HG03565 (cell line): Measurements from ENCODE around the gene COL26A1.
"Not testable (repeated sequence)": the region's sequence is repeated elsewhere in the genome, so short reads cannot be mapped to it uniquely, and the experiment has no call there.

Source experiments
- ATAC-seq: cut with Tn5 transposase; IDR thresholded peaks from one replicate; pipeline ENCODE4 v1.9.1; 2021; ENCODE audit warnings: mild to moderate bottlenecking, moderate library complexity; ENCODE audit not compliant: unreplicated experiment

COL26A1 gene

DNA sequence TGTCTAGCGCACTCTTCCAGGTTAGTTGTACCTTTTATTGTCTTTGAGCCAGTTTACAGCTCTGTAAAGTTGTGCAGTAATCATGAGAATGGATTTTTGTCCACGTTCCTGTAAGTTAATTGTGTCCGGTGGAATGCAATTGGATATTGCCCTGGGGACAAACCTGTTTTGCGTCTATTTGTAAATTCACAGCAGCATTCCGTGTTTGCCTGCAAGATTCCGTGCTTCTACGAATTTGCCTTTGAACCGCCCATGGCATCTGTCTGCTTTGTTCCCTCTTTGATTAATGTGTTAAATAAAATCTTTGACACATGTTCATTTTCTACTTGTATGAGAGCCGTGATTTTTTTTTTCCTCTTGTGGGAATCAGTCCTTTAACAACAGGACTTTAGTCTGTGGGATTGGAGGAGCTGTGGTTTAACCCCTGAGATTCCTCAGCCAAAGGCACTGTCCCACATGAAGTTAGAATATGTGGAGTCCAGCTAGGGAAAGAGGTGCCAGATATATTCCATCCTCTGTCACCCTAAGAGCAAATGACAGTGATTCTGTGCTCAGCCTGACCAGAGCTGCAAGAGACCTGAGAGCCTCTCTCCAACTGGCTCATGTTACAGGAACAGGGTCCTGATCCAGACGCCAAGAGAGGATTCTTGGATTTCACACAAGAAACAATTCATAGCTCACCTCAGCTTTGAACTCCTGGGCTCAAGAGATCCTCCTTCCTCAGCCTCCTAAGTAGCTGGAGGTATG, 126.3 kb downstream of the COL26A1 start:
- no peak for ATAC-seq

- ATAC-seq = not testable (repeated sequence)
Observed at GRCh38 chr7:101490439-101490838, 127.8 kb downstream of the COL26A1 start.

DNA sequence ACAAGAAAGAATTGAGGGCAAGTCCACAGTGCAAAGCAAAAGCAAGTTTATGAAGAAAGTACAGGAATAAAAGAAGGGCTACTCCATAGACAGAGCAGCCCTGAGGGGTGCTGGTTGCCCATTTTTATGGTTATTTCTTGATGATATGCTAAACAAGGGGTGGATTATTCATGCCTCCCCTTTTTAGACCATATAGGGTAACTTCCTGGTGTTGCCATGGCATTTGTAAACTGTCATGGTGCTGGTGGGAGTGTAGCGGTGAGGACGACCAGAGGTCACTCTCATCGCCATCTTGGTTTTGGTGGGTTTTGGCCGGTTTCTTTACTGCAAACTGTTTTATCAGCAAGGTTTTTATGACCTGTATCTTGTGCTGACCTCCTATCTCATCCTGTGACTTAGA, 128.8 kb downstream of the COL26A1 start:
- ATAC-seq = not testable (repeated sequence)

DNA sequence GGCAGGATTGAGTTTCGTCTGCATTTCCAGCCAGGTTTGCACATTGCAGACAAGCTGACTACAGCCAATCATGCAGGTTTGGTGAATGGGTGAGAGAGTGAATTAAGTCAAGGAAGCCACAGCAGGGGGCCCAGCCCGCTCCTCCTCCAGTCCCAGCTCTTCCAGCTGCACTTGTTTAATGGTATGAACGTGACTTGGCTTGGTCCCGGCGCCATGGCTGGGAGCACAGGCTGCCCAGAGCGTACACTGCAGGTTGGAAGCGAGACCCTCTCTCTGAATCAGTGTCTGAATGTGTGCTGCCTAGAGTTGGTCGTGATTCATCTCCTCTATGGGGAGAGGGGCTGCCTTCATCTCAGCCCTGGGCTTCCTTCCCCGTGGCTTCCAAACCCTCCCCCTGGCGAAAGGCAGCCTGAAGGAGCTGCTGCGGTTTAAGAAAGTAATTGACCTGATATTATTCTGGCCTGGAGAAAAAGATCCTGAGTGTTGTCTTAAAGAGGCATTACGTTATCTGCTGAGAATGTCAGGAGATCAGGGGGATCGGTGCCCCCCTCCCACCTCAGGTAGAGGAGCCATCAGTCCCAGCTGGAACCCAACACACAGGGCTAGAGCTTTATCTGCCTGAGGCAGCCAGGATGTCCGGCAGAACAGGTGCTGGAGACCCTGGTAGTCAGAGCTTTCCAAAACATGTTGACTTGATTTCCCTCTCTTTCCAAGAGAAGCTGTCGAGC, 132.1 kb downstream of the COL26A1 start:
- ATAC-seq = no peak

DNA sequence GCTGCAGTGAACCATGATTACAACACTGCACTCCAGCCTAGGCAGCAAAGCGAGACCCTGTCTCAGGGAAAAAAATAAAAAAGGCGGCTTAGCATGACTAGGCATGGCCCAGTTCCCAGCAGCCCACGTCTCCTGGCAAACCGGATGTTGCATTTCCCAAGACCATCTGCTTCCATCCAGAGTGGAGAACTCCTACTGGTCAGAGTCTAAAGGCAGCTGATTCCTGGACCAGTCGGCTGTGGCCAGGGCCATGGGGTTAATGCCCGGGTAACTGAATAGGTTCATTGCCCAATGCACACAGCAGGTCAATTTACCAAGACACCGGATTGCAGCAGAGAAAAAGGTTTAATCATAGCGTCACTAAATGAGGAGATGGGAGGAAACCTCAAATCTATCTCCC, 133.3 kb downstream of the COL26A1 start:
- no peak for ATAC-seq

GRCh38 chr7:101501351-101501750, 138.7 kb downstream of the COL26A1 start:
- ATAC-seq = no peak

DNA sequence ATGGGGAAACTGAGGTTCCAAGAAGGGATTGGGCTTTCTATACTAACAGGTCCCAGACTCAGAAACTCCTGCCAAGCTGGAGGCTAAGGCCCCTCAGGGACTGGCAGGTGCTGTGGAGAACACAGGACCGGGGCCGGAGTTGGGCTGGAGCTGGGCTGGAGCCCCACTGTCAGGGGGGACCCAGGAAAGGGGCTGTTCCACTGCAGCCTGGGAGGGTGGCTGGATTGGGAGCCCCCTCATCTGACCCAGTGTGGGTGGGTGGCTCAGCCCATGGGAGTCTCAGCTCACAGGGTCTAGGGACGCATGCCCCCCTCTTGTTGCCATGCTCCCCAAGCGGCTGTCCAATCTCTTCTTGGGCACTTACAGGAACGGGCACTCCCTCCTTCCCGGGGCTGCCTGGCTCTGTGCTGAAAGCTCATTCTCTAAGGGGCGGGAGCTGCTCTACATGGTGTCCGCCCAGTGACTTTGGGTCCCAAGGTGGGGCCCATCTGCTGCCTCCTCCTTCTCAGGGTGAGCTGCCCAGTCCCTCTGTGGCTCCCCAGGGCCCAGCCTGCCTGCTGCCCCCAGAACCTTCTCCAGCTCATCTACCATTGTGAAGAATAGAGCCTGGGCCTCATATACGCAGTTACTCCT, 139.9 kb downstream of the COL26A1 start:
- ATAC-seq = no peak

DNA sequence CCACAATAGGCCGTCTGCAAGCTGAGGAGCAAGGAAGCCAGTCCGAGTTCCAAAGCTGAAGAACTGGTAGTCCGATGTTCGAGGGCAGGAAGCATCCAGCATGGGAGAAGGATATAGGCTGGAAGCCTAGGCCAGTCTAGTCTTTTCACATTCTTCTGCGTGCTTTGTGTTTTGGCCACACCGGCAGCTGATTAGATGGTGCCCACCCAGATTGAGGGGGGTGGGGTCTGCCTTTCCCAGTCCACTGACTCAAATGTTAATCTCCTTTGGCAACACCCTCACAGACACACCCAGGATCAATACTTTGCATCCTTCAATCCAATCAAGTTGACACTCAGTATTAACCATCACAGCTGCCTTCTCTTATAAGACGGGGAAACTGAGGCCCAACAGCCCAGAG, 142.8 kb downstream of the COL26A1 start:
- ATAC-seq = not testable (repeated sequence)

- no peak for ATAC-seq
Observed at GRCh38 chr7:101506531-101506930, 143.9 kb downstream of the COL26A1 start.

- no peak for ATAC-seq
Observed at GRCh38 chr7:101507327-101507726, 144.7 kb downstream of the COL26A1 start.

DNA sequence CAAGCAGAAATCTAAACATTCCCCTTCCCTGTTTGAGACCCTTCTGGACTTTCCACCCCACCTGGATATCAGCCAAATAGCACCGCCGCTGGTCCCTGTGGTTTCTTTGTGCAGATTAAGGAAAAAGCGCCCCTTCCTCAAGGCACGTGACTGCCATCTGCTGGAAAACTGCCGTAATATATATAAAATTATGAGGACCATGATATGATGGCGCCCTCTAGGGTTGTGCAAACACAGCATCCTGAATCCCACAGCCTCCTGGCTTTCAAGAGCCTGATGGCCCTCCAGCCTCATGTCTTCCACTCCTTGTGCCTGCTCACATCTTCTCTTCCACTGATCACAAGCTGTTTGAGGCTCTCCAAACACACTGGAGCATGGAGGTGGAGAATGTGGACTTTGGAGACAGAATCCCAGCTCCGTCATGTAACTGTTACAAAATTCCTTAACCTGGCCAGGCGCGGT, 145.1 kb downstream of the COL26A1 start:
- no peak for ATAC-seq

GRCh38 chr7:101510297-101510696, 147.6 kb downstream of the COL26A1 start:
- no peak for ATAC-seq

DNA sequence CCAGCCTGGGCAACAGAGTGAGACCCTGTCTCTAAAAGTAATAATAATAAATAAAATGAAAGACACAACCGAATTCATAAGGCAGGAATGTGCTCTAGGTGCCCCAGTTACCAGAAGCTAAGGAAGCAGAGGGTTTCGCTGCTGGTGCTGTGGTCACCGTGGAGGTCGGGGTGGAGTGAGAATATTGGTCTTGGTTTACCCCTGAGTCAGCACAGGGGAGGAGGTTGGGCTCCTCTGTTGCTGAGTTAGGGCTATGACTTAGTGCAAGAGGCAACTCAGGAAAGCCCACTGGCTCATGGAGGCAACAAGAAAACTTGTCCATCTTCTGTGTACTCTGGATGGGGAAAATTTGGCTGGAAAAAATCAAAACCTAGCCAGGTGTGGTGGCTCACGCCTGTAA, 149.3 kb downstream of the COL26A1 start:
- ATAC-seq = no peak

DNA sequence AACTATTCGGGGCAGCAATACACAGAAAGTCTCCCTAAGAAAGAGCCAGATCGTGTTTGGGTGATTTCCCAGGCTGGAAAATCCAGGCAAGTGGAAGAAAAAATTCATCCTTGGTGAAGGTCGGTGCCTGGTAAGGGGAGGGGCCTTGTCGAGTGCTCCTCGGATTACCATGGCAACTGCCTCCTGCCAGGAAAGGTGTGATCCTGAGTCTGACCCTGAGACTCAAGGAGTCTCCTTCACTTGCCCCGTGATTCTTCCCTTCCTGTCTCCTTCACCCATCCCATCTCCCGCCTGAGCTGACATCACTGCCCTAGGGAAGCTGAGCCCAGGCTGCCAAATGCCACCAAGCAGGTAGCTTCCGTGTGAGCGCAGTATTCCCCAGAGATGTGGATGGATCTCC, 154.2 kb downstream of the COL26A1 start:
- no peak for ATAC-seq

GRCh38 chr7:101517304-101517703, 154.6 kb downstream of the COL26A1 start:
- ATAC-seq = no peak

- ATAC-seq = no peak
Observed at GRCh38 chr7:101518336-101518735, 155.7 kb downstream of the COL26A1 start.

GRCh38 chr7:101519324-101520023, 156.8 kb downstream of the COL26A1 start:
- ATAC-seq = no peak

GRCh38 chr7:101521430-101521925, 158.8 kb downstream of the COL26A1 start:
- no peak for ATAC-seq

GRCh38 chr7:101522021-101522420, 159.3 kb downstream of the COL26A1 start:
- ATAC-seq = no peak

DNA sequence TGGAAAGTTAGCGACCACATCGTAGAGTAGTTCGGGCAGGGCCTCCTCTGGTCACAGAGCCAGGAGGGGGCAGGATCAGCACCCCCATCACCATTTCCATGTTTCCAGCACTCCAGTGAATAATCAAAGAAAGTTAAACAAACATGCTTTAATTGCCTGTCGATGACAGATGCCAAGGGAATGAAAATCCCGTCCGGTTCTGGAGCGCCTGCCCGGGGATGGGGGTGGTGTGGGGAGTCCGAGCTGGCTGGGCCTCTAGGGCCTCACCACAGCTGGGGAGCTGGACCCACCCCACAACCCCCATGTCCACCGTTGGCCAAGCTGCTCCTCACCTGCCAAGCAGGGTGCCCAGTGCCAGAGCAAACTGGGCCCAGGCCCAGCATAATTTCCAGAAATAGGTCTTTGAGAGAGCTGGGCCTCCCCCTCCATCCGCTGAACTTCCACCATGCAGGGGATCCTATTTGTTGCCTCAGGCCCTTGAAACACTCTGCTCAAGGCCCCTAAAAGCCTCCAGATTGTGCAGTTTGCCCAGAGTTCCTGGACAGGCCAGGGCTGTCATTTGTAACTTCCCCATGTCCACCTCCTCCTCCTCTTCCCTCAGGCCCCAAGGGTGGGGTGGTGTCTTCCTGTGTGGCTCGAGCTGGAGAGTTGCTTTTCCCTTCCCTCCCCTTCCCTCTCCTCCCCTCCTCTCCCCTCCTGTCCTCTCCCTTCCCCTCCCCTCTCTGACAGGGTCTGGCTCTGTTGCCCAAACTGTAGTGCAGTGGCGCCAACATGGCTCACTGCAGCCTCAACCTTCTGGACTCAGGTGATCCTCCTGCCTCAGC, 165.4 kb downstream of the COL26A1 start:
- no peak for ATAC-seq
